Upper lobe of left lung (tissue), 6 donors: ENCODE measurements around the gene MAP3K2. TPM values are rescaled to one million over a fixed set of nuclear protein-coding genes. Genes with fewer than 3 reads are reported as not detected.
A peak's percentile ranks its signal among the peaks of the same experiment; 100 is the strongest.

Experiments used
- ATAC-seq, 2 donors: fragments of 200-7000 bp; cut with Tn5 transposase; one replicate each; pipeline ENCODE4 v1.9.1; 2022; ENCODE audit warnings: mild to moderate bottlenecking in 2 of 2, moderate library complexity in 2 of 2; ENCODE audit not compliant: low FRiP score in 2 of 2
- DNase-seq, 2 donors: peaks; one replicate each; pipeline ENCODE4 v3.0.0-alpha.2; 2019 to 2020
- H3K27ac ChIP-seq, 4 donors: fragments of 200-600 bp; sonication (generic); one replicate each; pipeline ENCODE4 v1.5.1; 2016 to 2019
- H3K27me3 ChIP-seq, 4 donors: fragments of 200-600 bp; sonication (generic); one replicate each; pipeline ENCODE4 v1.5.1; 2017 to 2019
- H3K36me3 ChIP-seq, 4 donors: fragments of 200-600 bp; sonication (generic); one replicate each; pipeline ENCODE4 v1.5.1; 2016 to 2019
- H3K4me1 ChIP-seq, 4 donors: fragments of 200-600 bp; sonication (generic); one replicate each; pipeline ENCODE4 v1.5.1; 2018 to 2019
- H3K4me3 ChIP-seq, 4 donors: fragments of 200-600 bp; sonication (generic); one replicate each; pipeline ENCODE4 v1.5.1; 2017 to 2019; ENCODE audit warnings: mild to moderate bottlenecking in 2 of 4, moderate library complexity in 1 of 4
- H3K9me3 ChIP-seq, 4 donors: fragments of 200-600 bp; sonication (generic); one replicate each; pipeline ENCODE4 v1.5.1; 2018 to 2019
- CTCF ChIP-seq, 6 experiments: fragments of 450-650 bp in 4 of 6; fragments of 200-600 bp in 2 of 6; sonication (generic) in 2 of 6; IDR thresholded peaks; one replicate each; pipeline ENCODE4 v1.5.1; 2016 to 2019; ENCODE audit warnings: antibody characterized with exemption in 6 of 6
- EP300 ChIP-seq, 4 donors: sonication (generic); formaldehyde crosslinking; IDR thresholded peaks; one replicate each; pipeline ENCODE4 v1.5.1; 2017; ENCODE audit warnings: antibody characterized with exemption in 4 of 4, control low read depth in 2 of 4
- POLR2A ChIP-seq, 4 donors: fragments of 450-650 bp; IDR thresholded peaks; one replicate each; pipeline ENCODE4 v1.5.1; 2016 to 2017; ENCODE audit warnings: antibody characterized with exemption in 4 of 4, mild to moderate bottlenecking in 2 of 4
- POLR2AphosphoS5 ChIP-seq, 2 donors: sonication (generic); formaldehyde crosslinking; IDR thresholded peaks; one replicate each; pipeline ENCODE4 v1.5.1; 2017; ENCODE audit warnings: antibody characterized with exemption in 2 of 2
- WGBS, 2 donors: methylation state at CpG; one replicate each; pipeline ENCODE4 v1.1.5; 2017 to 2018; 5-methylcytosine and 5-hydroxymethylcytosine counted together
- total RNA-seq, 6 donors: library from RNA; depleted of rRNA in 4 of 6; stranded (reverse); fragments of >200 nt in 4 of 6; gene quantifications; one replicate each; pipeline versions ENCODE4 v1.1.0 to v1.2.1, GENCODE V29; 2016 to 2021
- donor health status: DM: no; HTN: no; CAD: no; lungs with moderate emphysema.
- donor health status: DM: no; HTN: yes; CAD: no; lungs with severe emphysema.

The MAP3K2 gene
- total RNA-seq, 6 donors from 2014 or later, result 43.0 to 79.2 (median 66.9) TPM

- DNase-seq (no peak), ATAC-seq (no peak)
- H3K27me3 ChIP-seq, result peaks cover 0 to 16% (median 7%) of the 10 kb centered on the region in 4 donors
- H3K4me3 ChIP-seq, result no peak within 1 kb of the TSS
- H3K27ac ChIP-seq, result no peak within 1 kb of the TSS
- no peaks in the 10 kb centered on the region for H3K9me3 ChIP-seq
- no peaks in the 10 kb centered on the region for H3K36me3 ChIP-seq
- 84 to 87% methylated on average over 16 of the region's 16 CpGs for WGBS, 2 donors
- peaks cover 28 to 46% (median 36%) of the 10 kb centered on the region in 4 donors for H3K4me1 ChIP-seq
- TF ChIP-seq EP300 (IDR thresholded peaks at IDR 0.05) (no peak), POLR2AphosphoS5 (IDR thresholded peaks at IDR 0.05) (no peak), POLR2A (IDR thresholded peaks at IDR 0.05) (no peak), CTCF (IDR thresholded peaks at IDR 0.05) (no peak)
Measured at GRCh38 chr2:127418300-127419111, 30.7 kb upstream of the MAP3K2 start, which contains the start of gene PROC. Gene PROC (plus strand): TSS chr2:127418427. CDS start chr2:127419943, 1,516 bp downstream.

- DNase-seq (no peak), ATAC-seq (no peak)
- WGBS, 2 donors, result 86 to 91% methylated on average over 8 of the region's 8 CpGs
- Histone ChIP-seq H3K36me3 (no peaks in the 10 kb centered on the region), H3K4me3 (no peak overlapping the region), H3K27me3 (peaks cover 0 to 5% (median 2%) of the 10 kb centered on the region in 4 donors), H3K4me1 (peaks cover 20 to 35% (median 27%) of the 10 kb centered on the region in 4 donors), H3K27ac (no peak overlapping the region), H3K9me3 (no peaks in the 10 kb centered on the region)
- TF ChIP-seq POLR2AphosphoS5 (IDR thresholded peaks at IDR 0.05), result no peak
- no peak for TF ChIP-seq EP300 (IDR thresholded peaks at IDR 0.05)
- no peak for TF ChIP-seq CTCF (IDR thresholded peaks at IDR 0.05)
- no peak for TF ChIP-seq POLR2A (IDR thresholded peaks at IDR 0.05)
Measured at GRCh38 chr2:127417406-127417805, 29.6 kb upstream of the MAP3K2 start.

GRCh38 chr2:127416506-127417001 is 28.8 kb upstream of the MAP3K2 start:
- H3K36me3 ChIP-seq, result no peaks in the 10 kb centered on the region
- H3K4me3 ChIP-seq, result peak overlapping the region in 3 of 4 donors; percentile 39 to 59 (median 44)
- ATAC-seq, result peak in 1 of 2 donors; percentile 13
- H3K27ac ChIP-seq, result peak overlapping the region in 1 of 4 donors; percentile 24
- DNase-seq, result no peak
- H3K27me3 ChIP-seq, result no peaks in the 10 kb centered on the region
- 21% methylated on average over 4 of the region's 4 CpGs for WGBS, 2 donors
- TF ChIP-seq CTCF (IDR thresholded peaks at IDR 0.05) (no peak), EP300 (IDR thresholded peaks at IDR 0.05) (no peak), POLR2A (IDR thresholded peaks at IDR 0.05) (no peak), POLR2AphosphoS5 (IDR thresholded peaks at IDR 0.05) (no peak)
- no peaks in the 10 kb centered on the region for H3K9me3 ChIP-seq
- H3K4me1 ChIP-seq, result peaks cover 28 to 39% (median 35%) of the 10 kb centered on the region in 4 donors

GRCh38 chr2:127415593-127416505 is 28.1 kb upstream of the MAP3K2 start:
- Histone ChIP-seq H3K36me3 (no peaks in the 10 kb centered on the region), H3K27me3 (no peaks in the 10 kb centered on the region), H3K9me3 (no peaks in the 10 kb centered on the region), H3K27ac (peak overlapping the region in 1 of 4 donors; percentile 24), H3K4me3 (peak overlapping the region in 3 of 4 donors; percentile 39 to 59 (median 44)), H3K4me1 (peaks cover 35 to 46% (median 42%) of the 10 kb centered on the region in 4 donors)
- 13 to 69% methylated on average over 12 to 53 of the region's 55 CpGs for WGBS, 2 donors
- ATAC-seq (peak; percentile 80 to 89), DNase-seq (peak; percentile 93 to 96)
- peak; percentile 66 to 94 (median 89) for TF ChIP-seq CTCF (IDR thresholded peaks at IDR 0.05)
- no peak for TF ChIP-seq EP300 (IDR thresholded peaks at IDR 0.05)
